Thoracic aorta (tissue), 2 donors: ENCODE results near the gene RNF150. TPM values are rescaled to one million over a fixed set of nuclear protein-coding genes. Genes with fewer than 3 reads are reported as not detected.

ENCODE experiments used
- ATAC-seq: fragments of 150-250 bp; one replicate; pipeline ENCODE4 v1.8.0; 2017; ENCODE audit warnings: low read depth; ENCODE audit not compliant: insufficient number of reproducible peaks, low FRiP score
- DNase-seq: peaks from one replicate; pipeline ENCODE4 v3.0.0-alpha.2; 2020; ENCODE audit warnings: low spot score
- H3K27ac ChIP-seq, 2 donors: fragments of 200-600 bp; sonication (generic); 1 replicate in 1 of 2; 2 replicates in 1 of 2; pipeline ENCODE4 v1.5.1; 2016; ENCODE audit warnings: mild to moderate bottlenecking in 2 of 2, moderate library complexity in 2 of 2
- H3K27me3 ChIP-seq: fragments of 200-600 bp; sonication (generic); replicated peaks from 2 replicates; pipeline ENCODE4 v1.6.0; 2016; ENCODE audit warnings: mild to moderate bottlenecking; ENCODE audit not compliant: insufficient read depth
- H3K36me3 ChIP-seq: fragments of 200-600 bp; sonication (generic); one replicate; pipeline ENCODE4 v1.5.1; 2016
- H3K4me1 ChIP-seq, 2 donors: fragments of 200-600 bp; sonication (generic); 1 replicate in 1 of 2; 2 replicates in 1 of 2; pipeline versions ENCODE4 v1.5.1 to v1.6.0; 2016; ENCODE audit warnings: low read depth in 2 of 2, mild to moderate bottlenecking in 1 of 2; ENCODE audit not compliant: control insufficient read depth in 1 of 2
- H3K4me3 ChIP-seq: fragments of 200-600 bp; sonication (generic); 2 replicates; pipeline ENCODE4 v1.5.1; 2016; ENCODE audit warnings: mild to moderate bottlenecking
- H3K9me3 ChIP-seq: fragments of 200-600 bp; sonication (generic); 2 replicates; pipeline ENCODE4 v1.5.1; 2016
- total RNA-seq, 2 donors: library from RNA; depleted of rRNA; stranded (reverse); fragments of >200 nt; gene quantifications; one replicate each; pipeline versions ENCODE4 v1.1.0 to v1.2.3, GENCODE V29; 2016
- TF ChIP-seq, protein P1 (sequence below): fragments of 200-600 bp; sonication (generic); IDR thresholded peaks from one replicate; pipeline ENCODE4 v1.5.1; 2019; ENCODE audit warnings: antibody characterized with exemption

Gene RNF150
- total RNA-seq, 2 donors from 2014 or later: 9.7 to 11.6 TPM

GRCh38 chr4:140904904-140905303 lies 228.4 kb downstream of the RNF150 start:
- ATAC-seq (no peak), DNase-seq (no peak)
- Histone ChIP-seq H3K36me3 (no peaks in the 10 kb centered on the region), H3K4me1 (no peaks in the 10 kb centered on the region), H3K27me3 (no peaks in the 10 kb centered on the region), H3K4me3 (no peak overlapping the region), H3K9me3 (no peaks in the 10 kb centered on the region), H3K27ac (no peak overlapping the region)
- TF ChIP-seq, protein P1, sequence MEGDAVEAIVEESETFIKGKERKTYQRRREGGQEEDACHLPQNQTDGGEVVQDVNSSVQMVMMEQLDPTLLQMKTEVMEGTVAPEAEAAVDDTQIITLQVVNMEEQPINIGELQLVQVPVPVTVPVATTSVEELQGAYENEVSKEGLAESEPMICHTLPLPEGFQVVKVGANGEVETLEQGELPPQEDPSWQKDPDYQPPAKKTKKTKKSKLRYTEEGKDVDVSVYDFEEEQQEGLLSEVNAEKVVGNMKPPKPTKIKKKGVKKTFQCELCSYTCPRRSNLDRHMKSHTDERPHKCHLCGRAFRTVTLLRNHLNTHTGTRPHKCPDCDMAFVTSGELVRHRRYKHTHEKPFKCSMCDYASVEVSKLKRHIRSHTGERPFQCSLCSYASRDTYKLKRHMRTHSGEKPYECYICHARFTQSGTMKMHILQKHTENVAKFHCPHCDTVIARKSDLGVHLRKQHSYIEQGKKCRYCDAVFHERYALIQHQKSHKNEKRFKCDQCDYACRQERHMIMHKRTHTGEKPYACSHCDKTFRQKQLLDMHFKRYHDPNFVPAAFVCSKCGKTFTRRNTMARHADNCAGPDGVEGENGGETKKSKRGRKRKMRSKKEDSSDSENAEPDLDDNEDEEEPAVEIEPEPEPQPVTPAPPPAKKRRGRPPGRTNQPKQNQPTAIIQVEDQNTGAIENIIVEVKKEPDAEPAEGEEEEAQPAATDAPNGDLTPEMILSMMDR: no peak

DNA sequence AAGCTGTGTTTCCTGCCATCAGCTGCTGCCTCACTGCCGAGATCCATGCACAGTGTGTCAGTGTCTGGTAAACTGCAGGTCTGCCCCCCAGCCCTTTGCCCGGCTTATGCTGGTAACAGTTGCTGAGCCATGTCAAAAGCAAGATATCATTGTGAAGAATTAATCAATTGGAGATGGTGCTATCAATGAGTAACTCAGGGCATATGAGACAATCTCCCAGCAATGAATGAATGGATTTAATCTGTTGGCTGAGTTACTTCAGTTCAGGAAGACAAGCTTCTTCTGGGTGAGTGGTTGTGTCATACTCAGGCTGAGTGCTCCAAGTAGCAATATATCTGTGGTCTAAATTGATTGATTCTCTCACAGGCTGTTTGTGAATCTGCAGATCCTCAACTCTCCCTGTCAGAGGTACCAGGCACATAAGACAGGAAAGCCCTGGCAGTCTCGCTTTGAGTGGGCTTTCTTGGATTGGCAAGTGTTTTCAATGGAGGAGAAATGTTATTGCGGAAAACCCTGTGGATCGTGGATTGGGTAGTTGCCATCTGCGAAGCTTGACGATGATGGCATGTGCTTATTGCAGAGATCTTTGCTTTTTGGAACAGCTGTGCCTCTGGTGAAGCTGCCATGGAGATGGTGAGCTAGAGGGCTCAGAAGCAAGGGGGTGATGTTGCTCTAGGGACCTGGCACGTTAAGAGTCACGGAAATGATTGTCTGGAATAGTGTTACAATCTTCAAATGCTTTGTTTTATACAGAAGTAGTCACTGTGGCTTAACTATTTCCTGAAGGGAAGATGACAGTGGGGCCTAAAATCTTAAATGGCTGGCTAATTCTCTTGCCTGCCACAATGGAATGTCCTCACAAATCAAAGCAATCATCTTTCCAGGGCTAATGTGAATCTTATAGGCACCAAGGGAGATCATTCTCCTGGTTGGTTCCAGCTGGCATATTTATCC lies 229.5 kb downstream of the RNF150 start:
- DNase-seq (no peak), ATAC-seq (no peak)
- H3K36me3 ChIP-seq: no peaks in the 10 kb centered on the region
- no peaks in the 10 kb centered on the region for H3K27me3 ChIP-seq
- no peaks in the 10 kb centered on the region for H3K4me1 ChIP-seq
- no peak overlapping the region for H3K4me3 ChIP-seq
- TF ChIP-seq, protein P1: no peak
- no peaks in the 10 kb centered on the region for H3K9me3 ChIP-seq
- H3K27ac ChIP-seq: no peak overlapping the region

GRCh38 chr4:140901736-140902336 lies 231.4 kb downstream of the RNF150 start:
- Histone ChIP-seq H3K9me3 (no peaks in the 10 kb centered on the region), H3K27me3 (no peaks in the 10 kb centered on the region), H3K36me3 (no peaks in the 10 kb centered on the region), H3K4me3 (no peak overlapping the region), H3K27ac (no peak overlapping the region), H3K4me1 (no peaks in the 10 kb centered on the region)
- no peak for ATAC-seq
- TF ChIP-seq, protein P1: no peak
- no peak for DNase-seq

DNA sequence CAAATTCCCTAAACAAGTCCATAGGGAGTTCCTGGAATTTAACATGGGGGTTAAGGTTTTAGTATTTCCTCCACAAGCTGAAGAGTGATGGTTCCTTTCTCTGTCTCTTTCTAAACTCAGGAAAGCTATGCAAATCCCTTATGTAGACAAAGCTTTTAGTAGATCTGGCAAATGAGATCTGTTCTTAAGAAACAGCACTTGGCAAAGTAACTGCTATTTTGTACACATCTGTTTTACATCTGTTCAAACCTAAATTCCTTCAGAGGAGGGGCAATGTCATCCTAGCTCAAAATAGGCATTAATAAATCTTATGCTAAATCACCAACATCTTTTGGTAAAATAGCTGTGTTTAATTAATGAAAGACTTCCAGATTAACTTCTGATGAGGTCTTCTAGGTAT lies 239.3 kb downstream of the RNF150 start:
- no peaks in the 10 kb centered on the region for H3K4me1 ChIP-seq
- TF ChIP-seq, protein P1: no peak
- no peak overlapping the region for H3K27ac ChIP-seq
- ATAC-seq: no peak
- no peaks in the 10 kb centered on the region for H3K27me3 ChIP-seq
- DNase-seq: no peak
- no peak overlapping the region for H3K4me3 ChIP-seq
- no peaks in the 10 kb centered on the region for H3K36me3 ChIP-seq
- no peaks in the 10 kb centered on the region for H3K9me3 ChIP-seq

- no peak overlapping the region for H3K4me3 ChIP-seq
- no peak for ATAC-seq
- no peaks in the 10 kb centered on the region for H3K9me3 ChIP-seq
- TF ChIP-seq, protein P1: no peak
- no peak for DNase-seq
- H3K4me1 ChIP-seq: no peaks in the 10 kb centered on the region
- H3K27me3 ChIP-seq: no peaks in the 10 kb centered on the region
- no peak overlapping the region for H3K27ac ChIP-seq
- no peaks in the 10 kb centered on the region for H3K36me3 ChIP-seq
Observed at GRCh38 chr4:140888054-140888453, 245.2 kb downstream of the RNF150 start.
